ENCODE results near the gene MANEA. TPM values are rescaled to one million over a fixed set of nuclear protein-coding genes. Genes with fewer than 3 reads are reported as not detected.

MANEA gene
- total and polyA plus RNA-seq, 10 donors: 1.6 to 19.8 (median 13.4) TPM

DNA sequence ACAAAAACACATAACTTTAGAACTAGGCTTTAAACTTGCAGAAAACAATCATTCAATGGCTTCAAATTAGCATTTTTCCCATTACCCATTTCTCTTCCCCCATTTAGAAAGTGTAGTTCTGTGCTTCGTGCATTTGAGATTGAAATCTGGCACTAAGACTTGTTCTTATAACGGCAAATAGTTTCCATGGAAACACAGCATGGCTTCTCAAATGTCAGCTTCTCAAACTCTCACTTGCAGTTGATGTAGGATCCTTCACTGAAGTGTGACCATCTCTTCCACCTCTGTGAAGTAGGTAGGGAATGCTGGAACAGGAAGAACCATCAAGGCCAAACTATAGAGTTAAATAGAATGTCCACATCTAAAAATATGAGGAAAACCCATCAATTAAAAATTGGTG is 52.2 kb downstream of the MANEA start:
- WGBS, 5 donors: 72 to 86% (median 80%) methylated on average over 2 of the region's 2 CpGs
- Histone ChIP-seq H3K27me3 (replicated peaks in 1 of 7) (peaks cover 0 to 5% (median 0%) of the 10 kb centered on the region in 7 donors), H3K36me3 (no peaks in the 10 kb centered on the region), H3K27ac (no peak overlapping the region), H3K4me3 (no peak overlapping the region), H3K9me3 (peaks cover 0 to 15% (median 0%) of the 10 kb centered on the region in 8 donors), H3K4me1 (no peaks in the 10 kb centered on the region)
- DNase-seq: no peak
- intact Hi-C loops (cut with DNase I; ENCODE audit: low total_unique reads): no loop called here
- TF ChIP-seq POLR2AphosphoS5 (IDR thresholded peaks at IDR 0.05) (no peak), POLR2A (IDR thresholded peaks at IDR 0.05) (no peak)
- TF ChIP-seq, protein P1, sequence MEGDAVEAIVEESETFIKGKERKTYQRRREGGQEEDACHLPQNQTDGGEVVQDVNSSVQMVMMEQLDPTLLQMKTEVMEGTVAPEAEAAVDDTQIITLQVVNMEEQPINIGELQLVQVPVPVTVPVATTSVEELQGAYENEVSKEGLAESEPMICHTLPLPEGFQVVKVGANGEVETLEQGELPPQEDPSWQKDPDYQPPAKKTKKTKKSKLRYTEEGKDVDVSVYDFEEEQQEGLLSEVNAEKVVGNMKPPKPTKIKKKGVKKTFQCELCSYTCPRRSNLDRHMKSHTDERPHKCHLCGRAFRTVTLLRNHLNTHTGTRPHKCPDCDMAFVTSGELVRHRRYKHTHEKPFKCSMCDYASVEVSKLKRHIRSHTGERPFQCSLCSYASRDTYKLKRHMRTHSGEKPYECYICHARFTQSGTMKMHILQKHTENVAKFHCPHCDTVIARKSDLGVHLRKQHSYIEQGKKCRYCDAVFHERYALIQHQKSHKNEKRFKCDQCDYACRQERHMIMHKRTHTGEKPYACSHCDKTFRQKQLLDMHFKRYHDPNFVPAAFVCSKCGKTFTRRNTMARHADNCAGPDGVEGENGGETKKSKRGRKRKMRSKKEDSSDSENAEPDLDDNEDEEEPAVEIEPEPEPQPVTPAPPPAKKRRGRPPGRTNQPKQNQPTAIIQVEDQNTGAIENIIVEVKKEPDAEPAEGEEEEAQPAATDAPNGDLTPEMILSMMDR (IDR thresholded peaks at IDR 0.05 in 8 of 11, conservative IDR thresholded peaks at IDR 0.05 in 3 of 11): no peak

DNA sequence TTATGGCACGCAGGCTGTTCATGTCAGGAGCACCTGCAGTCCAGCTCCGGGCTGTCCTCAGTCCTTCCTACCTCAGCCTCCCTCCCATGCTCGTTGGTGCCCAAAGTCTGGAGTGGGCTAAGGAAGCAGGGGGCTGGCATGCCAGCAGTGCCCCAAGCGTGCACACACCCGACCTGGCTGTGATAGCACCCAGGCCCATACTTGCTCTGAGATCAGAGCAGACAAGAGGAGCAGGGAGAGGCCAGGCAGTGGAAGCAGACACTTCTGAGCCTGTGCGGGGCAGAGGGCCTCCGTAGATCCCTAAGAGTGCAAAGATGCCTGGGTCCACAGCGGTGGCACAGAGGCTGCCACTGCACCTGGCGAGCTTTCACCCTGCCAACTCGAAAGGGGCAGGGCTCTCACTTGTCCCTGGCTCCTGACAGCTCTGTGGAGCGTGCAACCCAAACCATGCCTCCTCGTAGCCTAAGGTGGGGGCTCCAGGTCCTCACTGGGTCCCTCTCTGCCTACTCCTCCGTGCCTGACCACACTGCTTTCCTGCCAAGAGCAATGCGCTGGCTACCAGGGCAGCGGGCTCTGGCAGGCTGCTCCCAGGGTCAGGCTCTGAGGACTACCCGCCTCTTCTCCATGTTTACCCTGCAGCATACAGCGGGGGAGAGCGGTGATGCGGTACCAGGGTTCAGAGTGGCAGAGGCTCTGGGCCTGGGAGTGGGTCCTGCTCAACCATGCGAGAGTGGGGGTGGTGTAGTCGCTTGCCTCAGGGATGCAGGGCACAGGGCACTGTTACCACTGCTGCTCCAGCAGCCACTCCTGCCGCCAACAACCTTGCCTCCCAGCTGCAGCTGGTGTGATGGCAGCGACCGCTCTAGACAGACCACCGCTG is 59.5 kb downstream of the MANEA start:
- H3K4me3 ChIP-seq: no peak overlapping the region
- no peaks in the 10 kb centered on the region for H3K36me3 ChIP-seq
- DNase-seq: no peak
- H3K27me3 ChIP-seq (replicated peaks in 1 of 7): peaks cover 0 to 8% (median 0%) of the 10 kb centered on the region in 7 donors
- no peak for TF ChIP-seq POLR2A (IDR thresholded peaks at IDR 0.05)
- TF ChIP-seq, protein P1 (IDR thresholded peaks at IDR 0.05 in 8 of 11, conservative IDR thresholded peaks at IDR 0.05 in 3 of 11): no peak
- no peak for TF ChIP-seq POLR2AphosphoS5 (IDR thresholded peaks at IDR 0.05)
- WGBS, 5 donors: 82 to 90% (median 85%) methylated on average over 17 to 25 of the region's 25 CpGs
- intact Hi-C loops (cut with DNase I; ENCODE audit: low total_unique reads): no loop called here
- no peaks in the 10 kb centered on the region for H3K4me1 ChIP-seq
- H3K27ac ChIP-seq: no peak overlapping the region
- H3K9me3 ChIP-seq: peaks cover 0 to 10% (median 0%) of the 10 kb centered on the region in 8 donors

DNA sequence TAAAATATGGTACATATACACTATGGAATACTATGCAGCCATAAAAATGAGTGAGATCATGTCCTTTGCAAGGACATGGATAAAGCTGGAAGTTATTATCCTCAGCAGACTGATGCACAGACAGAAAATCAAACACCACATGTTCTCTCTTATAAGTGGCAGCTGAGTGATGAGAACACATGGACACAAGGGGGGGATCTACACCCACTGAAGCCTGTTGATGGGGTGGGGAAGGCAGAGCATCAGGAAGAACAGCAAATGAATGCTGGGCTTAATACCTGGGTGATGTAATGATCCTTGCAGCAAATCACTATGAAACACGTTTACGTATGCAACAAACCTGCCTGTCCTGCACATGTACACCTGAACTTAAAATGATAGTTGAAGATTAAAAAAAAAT is 71.3 kb downstream of the MANEA start:
- intact Hi-C loops (cut with DNase I; ENCODE audit: low total_unique reads): no loop called here
- H3K27me3 ChIP-seq (replicated peaks in 1 of 7): no peaks in the 10 kb centered on the region
- H3K4me3 ChIP-seq: no peak overlapping the region
- H3K4me1 ChIP-seq: no peaks in the 10 kb centered on the region
- TF ChIP-seq, protein P1 (IDR thresholded peaks at IDR 0.05 in 8 of 11, conservative IDR thresholded peaks at IDR 0.05 in 3 of 11): no peak
- TF ChIP-seq POLR2AphosphoS5 (IDR thresholded peaks at IDR 0.05) (no peak), POLR2A (IDR thresholded peaks at IDR 0.05) (no peak)
- peaks cover 0 to 15% (median 0%) of the 10 kb centered on the region in 8 donors for H3K9me3 ChIP-seq
- 88 to 94% (median 94%) methylated on average over 2 of the region's 2 CpGs for WGBS, 5 donors
- no peaks in the 10 kb centered on the region for H3K36me3 ChIP-seq
- DNase-seq: no peak
- H3K27ac ChIP-seq: no peak overlapping the region

DNA sequence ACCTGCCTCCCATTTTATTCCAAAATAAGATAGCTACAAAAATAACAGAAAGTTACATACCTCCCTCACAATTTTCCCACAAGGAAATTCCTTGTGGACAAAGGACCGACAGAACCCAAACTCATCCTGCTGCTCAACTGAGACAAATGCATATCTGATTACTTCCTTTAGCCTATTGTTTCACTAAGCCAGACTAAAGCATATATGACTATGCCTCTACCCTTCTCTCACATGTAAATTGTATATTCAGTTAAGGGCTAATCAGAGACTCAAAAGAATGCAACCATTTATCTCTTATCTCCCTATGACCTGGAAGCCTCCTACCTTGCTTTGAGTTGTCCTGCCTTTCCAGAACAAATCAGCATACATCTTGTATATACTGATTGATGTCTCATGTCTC is 72.1 kb downstream of the MANEA start:
- no peak overlapping the region for H3K27ac ChIP-seq
- H3K4me3 ChIP-seq: no peak overlapping the region
- H3K4me1 ChIP-seq: no peaks in the 10 kb centered on the region
- whole genome bisulfite sequencing, 5 donors: 19 to 50% (median 32%) methylated on average over 1 of the region's 1 CpG
- H3K9me3 ChIP-seq: peaks cover 0 to 14% (median 0%) of the 10 kb centered on the region in 8 donors
- H3K36me3 ChIP-seq: no peaks in the 10 kb centered on the region
- intact Hi-C loops (cut with DNase I; ENCODE audit: low total_unique reads): no loop called here
- no peak for DNase-seq
- TF ChIP-seq, protein P1 (IDR thresholded peaks at IDR 0.05 in 8 of 11, conservative IDR thresholded peaks at IDR 0.05 in 3 of 11): no peak
- TF ChIP-seq POLR2AphosphoS5 (IDR thresholded peaks at IDR 0.05): no peak
- TF ChIP-seq POLR2A (IDR thresholded peaks at IDR 0.05): no peak
- H3K27me3 ChIP-seq (replicated peaks in 1 of 7): no peaks in the 10 kb centered on the region

Data from spleen (tissue), 11 donors.